ENCODE measurements around the gene C3orf20.

C3orf20 gene

GRCh38 chr3:14820156-14820555, 145.2 kb downstream of the C3orf20 start:
- DNase-seq, result no peak

DNA sequence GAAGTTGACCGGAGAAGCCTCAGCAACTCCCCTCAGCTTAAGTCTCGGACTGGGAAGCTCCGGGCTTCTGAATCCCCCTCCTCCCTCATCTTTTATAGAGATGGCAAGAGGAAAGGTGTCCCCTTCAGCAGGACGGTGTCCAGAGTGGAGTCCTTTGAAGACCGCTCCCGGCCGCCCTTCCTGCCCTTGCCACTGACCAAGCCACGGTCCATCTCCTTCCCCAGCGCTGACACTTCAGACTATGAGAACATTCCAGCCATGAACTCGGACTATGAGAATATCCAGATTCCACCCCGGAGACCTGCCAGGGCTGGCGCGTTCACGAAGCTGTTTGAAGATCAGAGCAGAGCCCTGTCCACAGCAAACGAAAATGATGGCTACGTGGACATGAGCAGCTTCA, 146.2 kb downstream of the C3orf20 start:
- DNase-seq, result no peak

GRCh38 chr3:14822134-14822533, 147.2 kb downstream of the C3orf20 start:
- no peak for DNase-seq
